H1 (cell line): ENCODE data around the gene ALS2CL. TPM values are rescaled to one million over a fixed set of nuclear protein-coding genes. Genes with fewer than 3 reads are reported as not detected.

Experiments used
- CTCF ChIA-PET: fragments of 300-600 bp; sonication (Branson Sonifier 250); formaldehyde crosslinking; loops from one replicate; lab custom pipeline; 2021; ENCODE audit not compliant: partially characterized antibody; lab: Charles Lee
- POLR2A ChIA-PET: fragments of 300-600 bp; sonication (Branson Sonifier 250); formaldehyde crosslinking; loops from one replicate; lab custom pipeline; 2021; ENCODE audit warnings: inconsistent platforms; ENCODE audit not compliant: partially characterized antibody; lab: Charles Lee
- DNase-seq, 2 experiments: peaks; one replicate each; pipeline versions ENCODE4 v3.0.0 to v3.0.0-alpha.2; 2010 to 2022; ENCODE audit warnings: low spot score in 2 of 2, low read depth in 1 of 2, mixed read lengths in 1 of 2
- FAIRE-seq: peaks from 2 replicates; lab custom pipeline; 2011; peaks lifted over from hg19 to GRCh38; lab: Jason Lieb, UNC
- H2AFZ ChIP-seq: 2 replicates; pipeline ENCODE4 v1.8.1; 2012; ENCODE audit warnings: low read length, inconsistent platforms
- H2AK5ac ChIP-seq: 2 replicates; pipeline ENCODE4 v1.6.1; 2013; ENCODE audit warnings: low read depth, low read length
- H2BK120ac ChIP-seq: replicated peaks from 2 replicates; pipeline ENCODE3; 2013; ENCODE audit warnings: low read depth, low read length, inconsistent platforms
- H2BK12ac ChIP-seq: 2 replicates; pipeline ENCODE4 v1.6.1; 2013; ENCODE audit warnings: low read depth, low read length
- H2BK15ac ChIP-seq: 2 replicates; pipeline ENCODE4 v1.6.1; 2013; ENCODE audit warnings: low read length
- H2BK20ac ChIP-seq: 2 replicates; pipeline ENCODE4 v1.6.1; 2013; ENCODE audit warnings: low read length
- H2BK5ac ChIP-seq: 2 replicates; pipeline ENCODE4 v1.6.1; 2013; ENCODE audit warnings: low read depth, low read length
- H3K14ac ChIP-seq: 2 replicates; pipeline ENCODE4 v1.6.1; 2013; ENCODE audit warnings: inconsistent platforms; ENCODE audit not compliant: insufficient read length
- H3K18ac ChIP-seq: 2 replicates; pipeline ENCODE4 v1.6.1; 2013; ENCODE audit warnings: low read length; ENCODE audit errors: extremely low read depth
- H3K23ac ChIP-seq: 2 replicates; pipeline ENCODE4 v1.6.1; 2013; ENCODE audit warnings: inconsistent platforms; ENCODE audit not compliant: insufficient read length
- H3K23me2 ChIP-seq: 2 replicates; pipeline ENCODE4 v1.6.1; 2013; ENCODE audit warnings: low read depth, low read length
- H3K27ac ChIP-seq: 2 replicates; pipeline ENCODE4 v1.6.1; 2011; ENCODE audit warnings: low read depth, low read length, inconsistent platforms
- H3K27me3 ChIP-seq, 4 experiments: replicated peaks in 1 of 4; 1 replicate in 1 of 4; 2 replicates in 3 of 4; pipeline versions ENCODE4 v1.6.1 to v1.8.1; 2011 to 2013; ENCODE audit warnings: low read length in 3 of 4, mild to moderate bottlenecking in 3 of 4, inconsistent platforms in 2 of 4, mixed read lengths in 2 of 4, moderate library complexity in 1 of 4; ENCODE audit not compliant: control insufficient read depth in 3 of 4, insufficient read depth in 3 of 4; ENCODE audit errors: extremely low read depth in 1 of 4
- H3K36me3 ChIP-seq, 4 experiments: 2 replicates each; pipeline versions ENCODE4 v1.6.1 to v1.8.1; 2011 to 2013; ENCODE audit warnings: mild to moderate bottlenecking in 4 of 4, low read length in 3 of 4, moderate library complexity in 2 of 4, control low read depth in 1 of 4, inconsistent platforms in 1 of 4; ENCODE audit not compliant: insufficient read depth in 4 of 4, control insufficient read depth in 2 of 4
- H3K4ac ChIP-seq: replicated peaks from 2 replicates; pipeline ENCODE3; 2013; ENCODE audit warnings: low read length, low read depth, mixed read lengths, inconsistent platforms; ENCODE audit not compliant: insufficient read length
- H3K4me1 ChIP-seq, 4 experiments: replicated peaks in 1 of 4; 1 replicate in 1 of 4; 2 replicates in 3 of 4; pipeline versions ENCODE4 v1.6.1 to v1.8.1; 2011 to 2013; ENCODE audit warnings: low read length in 3 of 4, inconsistent platforms in 2 of 4, mixed read lengths in 1 of 4; ENCODE audit not compliant: insufficient read depth in 4 of 4, control insufficient read depth in 3 of 4
- H3K4me2 ChIP-seq, 2 experiments: 2 replicates each; pipeline versions ENCODE4 v1.6.1 to v1.8.1; 2011 to 2013; ENCODE audit warnings: low read depth in 2 of 2, low read length in 2 of 2, control low read depth in 1 of 2, inconsistent platforms in 1 of 2, mild to moderate bottlenecking in 1 of 2; ENCODE audit not compliant: insufficient read depth in 1 of 2
- H3K4me3 ChIP-seq, 4 experiments: fragments of 200-600, 300-600 bp in 1 of 4; sonication (generic), shearing (Covaris generic), sonication (Bioruptor Twin) in 1 of 4; 2 replicates each; pipeline versions ENCODE4 v1.5.1 to v1.8.1; 2011 to 2016; ENCODE audit warnings: low read length in 4 of 4, low read depth in 3 of 4, control low read depth in 2 of 4, inconsistent platforms in 2 of 4, mild to moderate bottlenecking in 2 of 4, mixed read lengths in 1 of 4, moderate library complexity in 1 of 4; ENCODE audit not compliant: insufficient read depth in 2 of 4; ENCODE audit errors: extremely low read depth in 1 of 4
- H3K56ac ChIP-seq: replicated peaks from 2 replicates; pipeline ENCODE3; 2013; ENCODE audit warnings: low read depth, mild to moderate bottlenecking, mixed read lengths, low read length, inconsistent platforms; ENCODE audit not compliant: insufficient read length
- H3K79me1 ChIP-seq: 2 replicates; pipeline ENCODE4 v1.6.1; 2013; ENCODE audit warnings: low read depth, low read length, control low read depth
- H3K79me2 ChIP-seq, 2 experiments: 2 replicates each; pipeline versions ENCODE4 v1.6.1 to v1.8.1; 2012 to 2013; ENCODE audit warnings: low read length in 2 of 2, mild to moderate bottlenecking in 2 of 2, inconsistent platforms in 1 of 2; ENCODE audit not compliant: insufficient read depth in 2 of 2, control insufficient read depth in 1 of 2
- H3K9ac ChIP-seq, 4 experiments: replicated peaks in 1 of 4; 1 replicate in 1 of 4; 2 replicates in 3 of 4; pipeline versions ENCODE4 v1.6.1 to v1.8.1; 2011 to 2013; ENCODE audit warnings: low read depth in 3 of 4, low read length in 3 of 4, control low read depth in 2 of 4, mild to moderate bottlenecking in 2 of 4, moderate library complexity in 2 of 4, inconsistent platforms in 1 of 4; ENCODE audit errors: extremely low read depth in 1 of 4
- H3K9me3 ChIP-seq, 2 experiments: 2 replicates each; pipeline versions ENCODE4 v1.6.1 to v1.8.1; 2012 to 2013; ENCODE audit warnings: mild to moderate bottlenecking in 2 of 2, moderate library complexity in 2 of 2, control low read depth in 1 of 2, inconsistent platforms in 1 of 2, low read depth in 1 of 2, low read length in 1 of 2, mixed read lengths in 1 of 2; ENCODE audit not compliant: insufficient read depth in 2 of 2
- H4K20me1 ChIP-seq, 2 experiments: replicated peaks in 1 of 2; 2 replicates each; pipeline versions ENCODE3 to v1.8.1; 2011 to 2013; ENCODE audit warnings: inconsistent platforms in 2 of 2, low read length in 2 of 2, mild to moderate bottlenecking in 1 of 2; ENCODE audit not compliant: insufficient read depth in 2 of 2, control insufficient read depth in 1 of 2
- H4K5ac ChIP-seq: 2 replicates; pipeline ENCODE4 v1.6.1; 2013; ENCODE audit warnings: low read length, low read depth, mixed read lengths, inconsistent platforms; ENCODE audit not compliant: insufficient read length
- H4K8ac ChIP-seq: 2 replicates; pipeline ENCODE4 v1.8.0; 2013; ENCODE audit warnings: mild to moderate bottlenecking, moderate library complexity, low read length, inconsistent platforms; ENCODE audit not compliant: insufficient read depth; ENCODE audit errors: extremely low read depth
- H4K91ac ChIP-seq: replicated peaks from 2 replicates; pipeline ENCODE3; 2013; ENCODE audit warnings: low read length, mixed read lengths, inconsistent platforms; ENCODE audit not compliant: insufficient read length
- ATF3 ChIP-seq: IDR thresholded peaks from 2 replicates; pipeline ENCODE4 v1.6.1; 2011; ENCODE audit warnings: low read depth, mild to moderate bottlenecking, low read length; ENCODE audit not compliant: insufficient read depth
- CREB1 ChIP-seq: IDR thresholded peaks from 2 replicates; pipeline ENCODE4 v1.6.1; 2012; ENCODE audit warnings: inconsistent platforms
- HDAC6 ChIP-seq: IDR thresholded peaks from one replicate; pipeline ENCODE4 v1.7.1; 2012; ENCODE audit warnings: low read depth, mild to moderate bottlenecking, inconsistent platforms, low read length, moderate library complexity
- MAX ChIP-seq: IDR thresholded peaks from 2 replicates; pipeline ENCODE4 v1.6.1; 2012; ENCODE audit warnings: inconsistent platforms
- PHF8 ChIP-seq: fragments of 200-600 bp; sonication (generic); conservative IDR thresholded peaks from 2 replicates; pipeline ENCODE4 v1.7.1; 2012; ENCODE audit warnings: low read depth, mild to moderate bottlenecking, inconsistent platforms, low read length, moderate library complexity
- RBBP5 ChIP-seq: IDR thresholded peaks from 2 replicates; pipeline ENCODE4 v1.7.1; 2012; ENCODE audit warnings: low read depth, mild to moderate bottlenecking, inconsistent platforms, low read length, moderate library complexity, borderline replicate concordance
- RNF2 ChIP-seq: fragments of 200-900, 300-1000 bp; sonication (generic); IDR thresholded peaks from 2 replicates; pipeline ENCODE4 v1.7.1; 2016; ENCODE audit warnings: borderline replicate concordance, low read depth, mild to moderate bottlenecking, antibody characterized with exemption, low read length; ENCODE audit not compliant: poor library complexity, severe bottlenecking; ENCODE audit errors: missing control alignments
- SP1 ChIP-seq: IDR thresholded peaks from 2 replicates; pipeline ENCODE4 v1.6.1; 2011; ENCODE audit warnings: low read depth, low read length
- TEAD4 ChIP-seq: IDR thresholded peaks from 2 replicates; pipeline ENCODE4 v1.6.1; 2012; ENCODE audit warnings: low read depth, low read length, inconsistent platforms, mixed read lengths
- WGBS, 2 experiments: shearing (Covaris generic) in 1 of 2; methylation state at CpG; one replicate each; pipeline versions ENCODE4 v1.1.6 to v1.1.7; 2013 to 2015; ENCODE audit warnings: low lambda C conversion rate in 2 of 2, mixed read lengths in 2 of 2, inconsistent platforms in 1 of 2, low coverage in 1 of 2, missing lambda C conversion rate in 1 of 2; ENCODE audit not compliant: insufficient replicate concordance in 2 of 2, insufficient coverage in 1 of 2, insufficient read length in 1 of 2; ENCODE audit errors: extremely low coverage in 1 of 2, missing lambda C conversion rate in 1 of 2; 5-methylcytosine and 5-hydroxymethylcytosine counted together
- polyA plus RNA-seq, 7 experiments: library from polyadenylated mRNA; depleted of rRNA in 3 of 7; stranded (reverse) in 5 of 7; unstranded in 2 of 7; fragments of >200 nt in 5 of 7; fragments of 200-250 nt in 2 of 7; gene quantifications; 1 replicate in 5 of 7; 2 replicates in 1 of 7; 4 replicates in 1 of 7; pipeline versions ENCODE4 v1.2.1 to v1.2.3, GENCODE V29; 2011 to 2013; ENCODE audit warnings: missing spikeins in 2 of 7, mixed read lengths in 2 of 7
- total RNA-seq: library from RNA; stranded (reverse); fragmentation: NEBNext Ultra II Directional; extraction: Animal tissue kit (Norgen Biotek cat#: 25700); gene quantifications from 2 replicates; pipeline ENCODE4 v1.2.1, GENCODE V29; 2021

ALS2CL gene
- total and polyA plus RNA-seq, 2 of the 8 experiments (the other 6 are each of a cell fraction or from before 2014, with no cell fraction given) = 4.8 to 5.4 TPM

- Histone ChIP-seq H3K4me3 (peak overlapping the region in 3 of 4 experiments; percentile 4 to 47 (median 15); a peak in 4 of 8 replicates), H2BK5ac (peak overlapping the region; percentile 89; the same call in 1 of the 2 replicates), H3K9ac (no peak overlapping the region), H3K14ac (no peak overlapping the region), H3K79me2 (no peaks in the 10 kb centered on the region), H3K36me3 (no peaks in the 10 kb centered on the region), H2BK120ac (no peak overlapping the region), H3K23ac (no peak overlapping the region), H4K5ac (peak overlapping the region; percentile 80), H3K4me1 (peaks cover 6 to 17% (median 8%) of the 10 kb centered on the region in 4 experiments; a peak in 6 of 7 replicates), H2AFZ (peak overlapping the region; percentile 79), H4K91ac (peak overlapping the region; percentile 75), H3K4me2 (peak overlapping the region; percentile 41 to 57), H3K4ac (no peak overlapping the region), H2BK15ac (peak overlapping the region; percentile 88; the same call in 1 of the 2 replicates), H3K27ac (0 out of 2 replicates have a peak overlapping the region, but pooled peaks have one; percentile 20), H2BK12ac (peak overlapping the region; percentile 94), H3K56ac (no peak overlapping the region), H2AK5ac (no peak overlapping the region), H3K27me3 (no peaks in the 10 kb centered on the region), H3K23me2 (no peaks in the 10 kb centered on the region; the same call in 1 of the 2 replicates), H2BK20ac (peak overlapping the region; percentile 94), H4K8ac (no peak overlapping the region; the same call in 1 of the 2 replicates), H3K18ac (peak overlapping the region; percentile 33), H4K20me1 (no peaks in the 10 kb centered on the region), H3K79me1 (no peaks in the 10 kb centered on the region), H3K9me3 (no peaks in the 10 kb centered on the region)
- peak; percentile 83 to 89 for DNase-seq
- ChIA-PET POLR2A (interaction anchor here (0.6 to 6.3 kb wide), 12 partner anchors 10 to 530 kb away, joined by 3 to 64 read pairs (median 4); no protein-coding TSS in a partner anchor), CTCF (interaction anchor here (0.7 to 5.9 kb wide), 38 partner anchors 9 to 229 kb away, joined by 3 to 82 read pairs (median 6); partner anchors contain the start of genes ALS2CL, FAM240A and RTP3)
- WGBS, 2 experiments = 25% methylated on average over 35 of the region's 36 CpGs; no CpG with 5 or more reads in 1 of the 2 experiments
- FAIRE-seq = peak; percentile 55
- TF ChIP-seq CREB1 = peak; percentile 69
- peak; percentile 45; the same call in 1 of the 2 replicates for TF ChIP-seq ATF3
- TF ChIP-seq RNF2 = no peak
- no peak for TF ChIP-seq SP1
- no peak for TF ChIP-seq HDAC6
- TF ChIP-seq MAX = peak; percentile 95
- 0 out of 2 replicates have a peak, but pooled peaks have one; percentile 38 for TF ChIP-seq RBBP5
- no peak; the same call in none of the 2 replicates for TF ChIP-seq TEAD4
- no peak for TF ChIP-seq PHF8
Measured at GRCh38 chr3:46629551-46630517, 63.6 kb downstream of the ALS2CL start.
